Vagina (tissue), 2 donors: Measurements from ENCODE around the gene TBC1D24.

Experiments
- POLR2A ChIP-seq, 2 donors: fragments of 450-650 bp; IDR thresholded peaks; one replicate each; pipeline ENCODE4 v1.6.1; 2017; ENCODE audit warnings: antibody characterized with exemption in 2 of 2, mild to moderate bottlenecking in 2 of 2, moderate library complexity in 2 of 2
- TF ChIP-seq, protein P1 (sequence below), 3 experiments: fragments of 450-650 bp in 2 of 3; fragments of 200-600 bp in 1 of 3; sonication (generic) in 1 of 3; IDR thresholded peaks; one replicate each; pipeline ENCODE4 v1.5.1; 2017 to 2019; ENCODE audit warnings: antibody characterized with exemption in 3 of 3, mild to moderate bottlenecking in 2 of 3, moderate library complexity in 2 of 3

DNA sequence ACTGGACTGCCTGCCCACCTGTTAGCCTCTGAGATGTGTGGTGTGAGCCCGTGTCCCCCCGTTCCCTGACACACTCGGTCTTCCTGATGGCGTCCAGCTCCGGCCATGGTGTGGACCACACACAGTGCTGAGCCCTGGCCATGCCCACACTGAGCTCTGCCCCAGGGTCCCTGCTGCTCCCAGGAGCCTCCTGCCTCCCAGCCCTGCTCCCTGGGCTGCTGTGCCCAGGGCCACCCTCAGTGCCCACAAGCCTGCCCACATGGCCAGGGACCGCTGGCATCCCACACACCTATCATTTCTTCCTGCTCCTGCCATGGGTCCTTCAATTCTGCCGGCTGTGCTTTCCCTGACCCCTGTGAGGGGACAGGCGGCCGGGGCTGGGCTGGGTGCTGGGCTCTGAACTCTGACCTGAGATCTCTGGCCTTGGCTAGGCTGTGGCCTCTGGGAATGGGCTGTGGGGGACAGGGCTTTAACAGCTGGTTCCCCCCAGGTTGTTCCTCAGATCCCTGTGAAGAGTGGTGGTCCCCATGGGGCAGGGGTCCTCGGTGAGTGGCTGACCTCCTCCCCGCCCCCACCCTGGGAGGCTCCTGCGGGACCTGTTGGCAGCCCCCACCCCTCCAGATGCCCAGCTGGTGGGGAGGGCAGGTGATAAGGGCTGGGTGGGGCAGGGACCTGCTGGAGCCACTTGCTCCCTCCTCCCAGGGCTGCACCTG lies 52.3 kb downstream of the TBC1D24 start:
- TF ChIP-seq, protein P1, sequence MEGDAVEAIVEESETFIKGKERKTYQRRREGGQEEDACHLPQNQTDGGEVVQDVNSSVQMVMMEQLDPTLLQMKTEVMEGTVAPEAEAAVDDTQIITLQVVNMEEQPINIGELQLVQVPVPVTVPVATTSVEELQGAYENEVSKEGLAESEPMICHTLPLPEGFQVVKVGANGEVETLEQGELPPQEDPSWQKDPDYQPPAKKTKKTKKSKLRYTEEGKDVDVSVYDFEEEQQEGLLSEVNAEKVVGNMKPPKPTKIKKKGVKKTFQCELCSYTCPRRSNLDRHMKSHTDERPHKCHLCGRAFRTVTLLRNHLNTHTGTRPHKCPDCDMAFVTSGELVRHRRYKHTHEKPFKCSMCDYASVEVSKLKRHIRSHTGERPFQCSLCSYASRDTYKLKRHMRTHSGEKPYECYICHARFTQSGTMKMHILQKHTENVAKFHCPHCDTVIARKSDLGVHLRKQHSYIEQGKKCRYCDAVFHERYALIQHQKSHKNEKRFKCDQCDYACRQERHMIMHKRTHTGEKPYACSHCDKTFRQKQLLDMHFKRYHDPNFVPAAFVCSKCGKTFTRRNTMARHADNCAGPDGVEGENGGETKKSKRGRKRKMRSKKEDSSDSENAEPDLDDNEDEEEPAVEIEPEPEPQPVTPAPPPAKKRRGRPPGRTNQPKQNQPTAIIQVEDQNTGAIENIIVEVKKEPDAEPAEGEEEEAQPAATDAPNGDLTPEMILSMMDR (IDR thresholded peaks at IDR 0.05): no peak
- TF ChIP-seq POLR2A (IDR thresholded peaks at IDR 0.05): no peak
